K562 (cell line): ENCODE data around the gene LIN28B. TPM values are rescaled to one million over a fixed set of nuclear protein-coding genes. Genes with fewer than 3 reads are reported as not detected.

Experiments used
- ARID4B ChIP-seq: sonication (generic); formaldehyde crosslinking; IDR thresholded peaks from 2 replicates; pipeline ENCODE4 v1.8.0; 2022; ENCODE audit warnings: mild to moderate bottlenecking, missing genetic modification reagents
- ARNT ChIP-seq, 2 experiments: fragments of 450-650 bp; IDR thresholded peaks; 2 replicates each; pipeline ENCODE4 v1.6.1; 2016; ENCODE audit warnings: mild to moderate bottlenecking in 1 of 2
- FOXO4 ChIP-seq: fragments of 450-650 bp; formaldehyde crosslinking; IDR thresholded peaks from 2 replicates; pipeline ENCODE4 v1.4.0; 2020; ENCODE audit warnings: mild to moderate bottlenecking, moderate library complexity
- GABPB1 ChIP-seq: sonication (generic); formaldehyde crosslinking; IDR thresholded peaks from 2 replicates; pipeline ENCODE4 v1.8.0; 2022; ENCODE audit warnings: mild to moderate bottlenecking, missing genetic modification reagents
- MBD2 ChIP-seq: sonication (generic); IDR thresholded peaks from 2 replicates; pipeline ENCODE4 v1.6.1; 2016; ENCODE audit warnings: low read depth, borderline replicate concordance
- MNT ChIP-seq, 2 experiments: fragments of 450-650 bp; conservative IDR thresholded peaks; 2 replicates each; pipeline ENCODE4 v1.6.1; 2017; ENCODE audit warnings: mild to moderate bottlenecking in 2 of 2, moderate library complexity in 2 of 2
- PRDM10 ChIP-seq: fragments of 450-650 bp; IDR thresholded peaks from 2 replicates; pipeline ENCODE4 v1.6.1; 2018; ENCODE audit not compliant: partially characterized antibody
- RBFOX2 ChIP-seq: fragments of 200-400 bp; formaldehyde crosslinking; IDR thresholded peaks from 2 replicates; pipeline ENCODE4 v1.6.1; 2017; ENCODE audit warnings: low read depth, mild to moderate bottlenecking, low read length, moderate library complexity
- TAF1 ChIP-seq: IDR thresholded peaks from 2 replicates; pipeline ENCODE4 v1.6.1; 2011; ENCODE audit warnings: mild to moderate bottlenecking, low read length, moderate library complexity; ENCODE audit not compliant: insufficient read depth, control insufficient read depth, severe bottlenecking; ENCODE audit errors: extremely low read depth
- TCF15 ChIP-seq: fragments of 250-450 bp; sonication (Bioruptor Pico); IDR thresholded peaks from 2 replicates; pipeline ENCODE4 v1.8.0; 2022; ENCODE audit warnings: moderate library complexity, mild to moderate bottlenecking, inconsistent platforms
- TGIF2 ChIP-seq: sonication (generic); formaldehyde crosslinking; IDR thresholded peaks from 2 replicates; pipeline ENCODE4 v1.8.1; 2022; ENCODE audit warnings: mild to moderate bottlenecking, missing genetic modification reagents, moderate library complexity
- THAP7 ChIP-seq: fragments of 250-450 bp; sonication (Bioruptor Pico); IDR thresholded peaks from 2 replicates; pipeline ENCODE4 v1.5.0; 2021
- ZNF239 ChIP-seq: fragments of 250-450 bp; sonication (Bioruptor Pico); IDR thresholded peaks from 2 replicates; pipeline ENCODE4 v1.4.0; 2020; ENCODE audit warnings: mild to moderate bottlenecking
- polyA plus RNA-seq, 8 experiments: library from polyadenylated mRNA; depleted of rRNA in 4 of 8; stranded (reverse) in 5 of 8; unstranded in 3 of 8; fragments of >200 nt; fragmentation: Nextera tagmentation in 2 of 8; fragmentation: Illumina TruSeq in 1 of 8; extraction: Ambion mirVana in 2 of 8; extraction: Trizol in 1 of 8; gene quantifications; 2 replicates each; pipeline versions ENCODE4 v1.2.1 to v1.2.3, GENCODE V29; 2011 to 2014; ENCODE audit warnings: inconsistent platforms in 1 of 8, missing spikeins in 1 of 8
- total RNA-seq, 7 experiments: library from RNA; depleted of rRNA in 6 of 7; stranded (reverse); fragments of >200 nt in 6 of 7; fragmentation: Illumina TruSeq in 2 of 7; extraction: Trizol in 2 of 7; gene quantifications; 2 replicates each; pipeline versions ENCODE4 v1.2.1 to v1.2.3, GENCODE V29; 2011 to 2021; ENCODE audit warnings: low replicate concordance in 1 of 7

Gene LIN28B
- total and polyA plus RNA-seq, 9 of the 15 experiments (the other 6 are each of a cell fraction or from before 2014, with no cell fraction given) = 20.9 to 77.3 (median 42.1) TPM

- no peak for TF ChIP-seq ARID4B
- TF ChIP-seq ARNT (IDR thresholded peaks at IDR 0.05) = no peak; a peak in 1 of 4 replicates
- no peak for TF ChIP-seq MBD2
- no peak for TF ChIP-seq GABPB1 (CRISPR knock-in tag)
- no peak for TF ChIP-seq TGIF2 (CRISPR knock-in tag)
- no peak for TF ChIP-seq THAP7 (CRISPR knock-in tag)
- peak; percentile 46; the same call in 1 of the 2 replicates for TF ChIP-seq RBFOX2
- peak; percentile 76 for TF ChIP-seq TAF1
- TF ChIP-seq PRDM10 = peak; percentile 70
- no peak for TF ChIP-seq FOXO4 (CRISPR knock-in tag)
- no peak for TF ChIP-seq TCF15 (CRISPR knock-in tag)
- TF ChIP-seq ZNF239 (CRISPR knock-in tag) = no peak
- peak; percentile 66 to 83 for TF ChIP-seq MNT (conservative IDR thresholded peaks at IDR 0.05)
These were observed 1.5 kb downstream of the LIN28B start (continued) for GRCh38 chr6:104958178-104959025.
